Neutrophil (primary cell): ENCODE data around the gene PRR16.

Experiments used
- H3K27ac ChIP-seq: fragments of 200-600 bp; sonication (generic); 2 replicates; pipeline ENCODE4 v1.5.1; 2016; ENCODE audit warnings: mild to moderate bottlenecking, moderate library complexity
- H3K27me3 ChIP-seq: fragments of 200-600 bp; sonication (generic); 2 replicates; pipeline ENCODE4 v1.6.0; 2016; ENCODE audit warnings: mild to moderate bottlenecking
- H3K36me3 ChIP-seq: fragments of 200-600 bp; sonication (generic); 2 replicates; pipeline ENCODE4 v1.5.1; 2017
- H3K4me1 ChIP-seq, 2 experiments: fragments of 200-600 bp in 1 of 2; sonication (generic) in 1 of 2; 1 replicate in 1 of 2; 2 replicates in 1 of 2; pipeline versions ENCODE4 v1.5.1 to v1.6.1; 2013 to 2016; ENCODE audit warnings: low read depth in 1 of 2, low read length in 1 of 2, mild to moderate bottlenecking in 1 of 2, moderate library complexity in 1 of 2; ENCODE audit not compliant: control insufficient read depth in 1 of 2, insufficient read depth in 1 of 2
- H3K4me3 ChIP-seq, 2 experiments: fragments of 200-600 bp in 1 of 2; sonication (generic) in 1 of 2; 1 replicate in 1 of 2; 2 replicates in 1 of 2; pipeline ENCODE4 v1.5.1; 2013 to 2016; ENCODE audit warnings: low read depth in 1 of 2, low read length in 1 of 2, mild to moderate bottlenecking in 1 of 2, moderate library complexity in 1 of 2
- H3K9me3 ChIP-seq: fragments of 200-600 bp; sonication (generic); 2 replicates; pipeline ENCODE4 v1.5.1; 2016
- CTCF ChIP-seq: fragments of 200-600 bp; sonication (generic); IDR thresholded peaks from 2 replicates; pipeline ENCODE4 v1.5.1; 2016; ENCODE audit warnings: antibody characterized with exemption

PRR16 gene

GRCh38 chr5:120510098-120510637 is 46.1 kb downstream of the PRR16 start:
- no peak for TF ChIP-seq CTCF
- Histone ChIP-seq H3K27me3 (no peaks in the 10 kb centered on the region), H3K4me1 (no peaks in the 10 kb centered on the region)

GRCh38 chr5:120510994-120511686 is 47.0 kb downstream of the PRR16 start:
- H3K4me1 ChIP-seq, result no peaks in the 10 kb centered on the region
- no peak for TF ChIP-seq CTCF
- H3K27me3 ChIP-seq, result no peaks in the 10 kb centered on the region
- H3K4me3 ChIP-seq, result no peak overlapping the region
- no peaks in the 10 kb centered on the region for H3K36me3 ChIP-seq
- H3K27ac ChIP-seq, result no peak overlapping the region
- H3K9me3 ChIP-seq, result no peaks in the 10 kb centered on the region

More at GRCh38 chr5:120510098-120510637, 46.1 kb downstream of the PRR16 start:
- Histone ChIP-seq H3K27ac (no peak overlapping the region), H3K9me3 (no peaks in the 10 kb centered on the region), H3K36me3 (no peaks in the 10 kb centered on the region), H3K4me3 (no peak overlapping the region)

- Histone ChIP-seq H3K36me3 (no peaks in the 10 kb centered on the region), H3K27ac (no peak overlapping the region), H3K4me1 (no peaks in the 10 kb centered on the region), H3K27me3 (no peaks in the 10 kb centered on the region), H3K4me3 (no peak overlapping the region), H3K9me3 (no peaks in the 10 kb centered on the region)
- no peak for TF ChIP-seq CTCF
These were observed 48.0 kb downstream of the PRR16 start for GRCh38 chr5:120512068-120512467.

- H3K9me3 ChIP-seq, result no peaks in the 10 kb centered on the region
- H3K4me1 ChIP-seq, result no peaks in the 10 kb centered on the region
- no peaks in the 10 kb centered on the region for H3K27me3 ChIP-seq
- no peak overlapping the region for H3K27ac ChIP-seq
- H3K36me3 ChIP-seq, result no peaks in the 10 kb centered on the region
- TF ChIP-seq CTCF, result no peak
- H3K4me3 ChIP-seq, result no peak overlapping the region
These were observed 48.9 kb downstream of the PRR16 start for GRCh38 chr5:120512791-120513650.

GRCh38 chr5:120516805-120517204 is 52.7 kb downstream of the PRR16 start:
- Histone ChIP-seq H3K9me3 (no peaks in the 10 kb centered on the region), H3K4me3 (no peak overlapping the region), H3K4me1 (no peaks in the 10 kb centered on the region), H3K27ac (no peak overlapping the region), H3K36me3 (no peaks in the 10 kb centered on the region), H3K27me3 (no peaks in the 10 kb centered on the region)
- no peak for TF ChIP-seq CTCF
